Measurements from ENCODE around the gene SOST. TPM values are rescaled to one million over a fixed set of nuclear protein-coding genes. Genes with fewer than 3 reads are reported as not detected.

SOST gene
- polyA plus RNA-seq, 2 of the 4 experiments (the other 2 are of a cell fraction): 0.03 to 0.05 TPM

DNA sequence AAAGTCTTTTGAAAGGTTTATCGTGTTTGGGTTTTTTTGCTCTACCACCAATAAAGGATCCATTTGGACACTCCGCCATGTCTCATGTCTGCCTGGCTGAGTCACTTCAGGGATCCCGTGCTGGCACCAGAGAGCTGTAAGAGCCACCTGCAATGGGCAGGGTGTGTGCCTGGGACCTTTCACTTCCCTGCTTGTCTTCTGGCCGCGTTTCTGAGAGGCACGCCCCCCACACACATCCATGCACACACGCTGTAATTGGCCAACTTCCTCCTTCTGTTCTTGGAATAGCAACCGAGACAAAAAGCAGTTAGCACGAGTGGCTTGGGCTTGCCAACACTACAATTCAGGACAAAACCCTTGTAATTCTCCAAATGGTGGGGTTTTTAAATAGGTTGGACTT, 9.8 kb upstream of the SOST start:
- Histone ChIP-seq H3K4me3 (no peak overlapping the region), H3K4me2 (no peak overlapping the region), H3K27ac (no peak overlapping the region), H3K4me1 (peaks cover 15% of the 10 kb centered on the region), H3K9me3 (no peaks in the 10 kb centered on the region)
- CTCF ChIA-PET: interaction anchor here (2.0 to 13.9 kb wide), 5 partner anchors 11 to 191 kb away, joined by 9 to 220 read pairs (median 25); partner anchors contain the start of genes CD300LG, CFAP97D1 and SOST
- FAIRE-seq (no peak), DNase-seq (ENCODE audit: low read depth in 1 of 2, low spot score in 1 of 2) (no peak), ATAC-seq (no peak)
- 91% methylated on average over 9 of the region's 9 CpGs for WGBS (ENCODE audit: missing lambda C conversion rate)
- POLR2A ChIA-PET: interaction anchor here (2.9 kb wide), 1 partner anchor 10 kb away, joined by 11 read pairs; the partner anchor contains the start of gene DUSP3
- TF ChIP-seq KDM1A (IDR thresholded peaks at IDR 0.05; ENCODE audit: low read depth) (no peak), HOXA7 (CRISPR knock-in tag; IDR thresholded peaks at IDR 0.05) (no peak), ZFP36 (IDR thresholded peaks at IDR 0.05; ENCODE audit: borderline replicate concordance, partially characterized antibody) (no peak), GATA3 (IDR thresholded peaks at IDR 0.05; ENCODE audit: borderline replicate concordance) (no peak), RARB (CRISPR knock-in tag; IDR thresholded peaks at IDR 0.05) (no peak), KDM5A (IDR thresholded peaks at IDR 0.05) (no peak), SMC3 (IDR thresholded peaks at IDR 0.05) (no peak), ATOH8 (CRISPR knock-in tag; IDR thresholded peaks at IDR 0.05; ENCODE audit: low read depth) (no peak), CHD2 (IDR thresholded peaks at IDR 0.05; ENCODE audit: low read length, partially characterized antibody) (no peak), USF2 (IDR thresholded peaks at IDR 0.05) (no peak), POLR2A (IDR thresholded peaks at IDR 0.05; ENCODE audit: low read length) (no peak), FOSL2 (IDR thresholded peaks at IDR 0.05) (no peak), FOSL2 (CRISPR knock-in tag; IDR thresholded peaks at IDR 0.05) (no peak), EHF (CRISPR knock-in tag; IDR thresholded peaks at IDR 0.05) (no peak), EHMT2 (IDR thresholded peaks at IDR 0.05; ENCODE audit: low read depth) (no peak)

DNA sequence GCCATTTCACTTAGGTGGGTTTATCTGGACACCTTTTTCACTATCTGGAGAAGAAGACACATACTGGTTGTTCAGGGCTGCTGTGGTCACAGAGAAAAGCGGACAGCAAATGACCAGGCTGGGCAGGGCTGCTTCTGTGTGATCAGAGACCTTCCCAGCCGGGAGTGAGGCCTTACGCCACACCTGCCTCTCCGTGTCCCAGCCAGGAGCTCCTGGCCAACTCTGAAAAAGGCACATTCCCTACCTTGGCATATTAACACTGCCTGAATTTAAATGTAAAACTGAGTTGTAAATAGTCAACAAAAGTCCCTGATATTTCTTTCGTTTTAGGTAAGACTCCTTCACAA, 9.1 kb upstream of the SOST start:
- Histone ChIP-seq H3K4me2 (no peak overlapping the region), H3K9me3 (no peaks in the 10 kb centered on the region), H3K4me1 (peaks cover 8% of the 10 kb centered on the region), H3K4me3 (no peak overlapping the region), H3K27ac (no peak overlapping the region)
- CTCF ChIA-PET: interaction anchor here (0.7 to 13.9 kb wide), 31 partner anchors 8 to 349 kb away, joined by 3 to 220 read pairs (median 4); partner anchors contain the start of genes CD300LG, CFAP97D1, DUSP3 and SOST
- POLR2A ChIA-PET: interaction anchor here (1.0 to 2.9 kb wide), 3 partner anchors 11 to 78 kb away, joined by 3 to 11 read pairs (median 3); partner anchors contain the start of gene DUSP3
- DNase-seq (ENCODE audit: low read depth in 1 of 2, low spot score in 1 of 2): no peak
- 74% methylated on average over 5 of the region's 5 CpGs for WGBS (ENCODE audit: missing lambda C conversion rate)
- FAIRE-seq: no peak
- TF ChIP-seq MAZ (IDR thresholded peaks at IDR 0.05; ENCODE audit: borderline replicate concordance, low read depth, low read length): no peak
- no peak for TF ChIP-seq GATA3 (IDR thresholded peaks at IDR 0.05; ENCODE audit: borderline replicate concordance)
- TF ChIP-seq JUN (IDR thresholded peaks at IDR 0.05): no peak
- TF ChIP-seq RNF2 (IDR thresholded peaks at IDR 0.05; ENCODE audit: borderline replicate concordance, low read depth): no peak
- TF ChIP-seq ZFP36 (IDR thresholded peaks at IDR 0.05; ENCODE audit: borderline replicate concordance, partially characterized antibody): no peak
- TF ChIP-seq EHMT2 (IDR thresholded peaks at IDR 0.05; ENCODE audit: low read depth): no peak
- TF ChIP-seq HOXB13 (CRISPR knock-in tag; IDR thresholded peaks at IDR 0.05; ENCODE audit: low read depth): no peak
- no peak for TF ChIP-seq CHD2 (IDR thresholded peaks at IDR 0.05; ENCODE audit: low read length, partially characterized antibody)
- no peak for TF ChIP-seq HOXB5 (CRISPR knock-in tag; IDR thresholded peaks at IDR 0.05)
- TF ChIP-seq RARB (CRISPR knock-in tag; IDR thresholded peaks at IDR 0.05): no peak
- no peak for TF ChIP-seq POLR2AphosphoS2 (conservative IDR thresholded peaks at IDR 0.05; ENCODE audit: low read length)
- no peak for TF ChIP-seq FOSB (CRISPR knock-in tag; IDR thresholded peaks at IDR 0.05)
- TF ChIP-seq RCOR1 (IDR thresholded peaks at IDR 0.05; ENCODE audit: low read depth, low read length): no peak
- TF ChIP-seq HOXA7 (CRISPR knock-in tag; IDR thresholded peaks at IDR 0.05): no peak
- TF ChIP-seq, protein P1, sequence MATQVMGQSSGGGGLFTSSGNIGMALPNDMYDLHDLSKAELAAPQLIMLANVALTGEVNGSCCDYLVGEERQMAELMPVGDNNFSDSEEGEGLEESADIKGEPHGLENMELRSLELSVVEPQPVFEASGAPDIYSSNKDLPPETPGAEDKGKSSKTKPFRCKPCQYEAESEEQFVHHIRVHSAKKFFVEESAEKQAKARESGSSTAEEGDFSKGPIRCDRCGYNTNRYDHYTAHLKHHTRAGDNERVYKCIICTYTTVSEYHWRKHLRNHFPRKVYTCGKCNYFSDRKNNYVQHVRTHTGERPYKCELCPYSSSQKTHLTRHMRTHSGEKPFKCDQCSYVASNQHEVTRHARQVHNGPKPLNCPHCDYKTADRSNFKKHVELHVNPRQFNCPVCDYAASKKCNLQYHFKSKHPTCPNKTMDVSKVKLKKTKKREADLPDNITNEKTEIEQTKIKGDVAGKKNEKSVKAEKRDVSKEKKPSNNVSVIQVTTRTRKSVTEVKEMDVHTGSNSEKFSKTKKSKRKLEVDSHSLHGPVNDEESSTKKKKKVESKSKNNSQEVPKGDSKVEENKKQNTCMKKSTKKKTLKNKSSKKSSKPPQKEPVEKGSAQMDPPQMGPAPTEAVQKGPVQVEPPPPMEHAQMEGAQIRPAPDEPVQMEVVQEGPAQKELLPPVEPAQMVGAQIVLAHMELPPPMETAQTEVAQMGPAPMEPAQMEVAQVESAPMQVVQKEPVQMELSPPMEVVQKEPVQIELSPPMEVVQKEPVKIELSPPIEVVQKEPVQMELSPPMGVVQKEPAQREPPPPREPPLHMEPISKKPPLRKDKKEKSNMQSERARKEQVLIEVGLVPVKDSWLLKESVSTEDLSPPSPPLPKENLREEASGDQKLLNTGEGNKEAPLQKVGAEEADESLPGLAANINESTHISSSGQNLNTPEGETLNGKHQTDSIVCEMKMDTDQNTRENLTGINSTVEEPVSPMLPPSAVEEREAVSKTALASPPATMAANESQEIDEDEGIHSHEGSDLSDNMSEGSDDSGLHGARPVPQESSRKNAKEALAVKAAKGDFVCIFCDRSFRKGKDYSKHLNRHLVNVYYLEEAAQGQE (IDR thresholded peaks at IDR 0.05): no peak
- peak in 1 of 2 experiments; percentile 25; a peak in 1 of 6 replicates for ATAC-seq
